Fibroblast of lung (primary cell): ENCODE data around the gene NMNAT2. TPM values are rescaled to one million over a fixed set of nuclear protein-coding genes. Genes with fewer than 3 reads are reported as not detected.

Source experiments
- DNase-seq, 2 donors: peaks; one replicate each; pipeline versions ENCODE4 v3.0.0 to v3.0.0-alpha.2; 2010; ENCODE audit warnings: low read depth in 2 of 2
- H2AFZ ChIP-seq: 2 replicates; pipeline ENCODE4 v1.5.1; 2012; ENCODE audit warnings: low read length, control low read depth, inconsistent platforms
- H3K27ac ChIP-seq: 2 replicates; pipeline ENCODE4 v1.5.1; 2011; ENCODE audit warnings: low read length, control low read depth; ENCODE audit not compliant: insufficient read depth
- H3K27me3 ChIP-seq: 2 replicates; pipeline ENCODE4 v1.5.1; 2011; ENCODE audit warnings: mild to moderate bottlenecking, low read length; ENCODE audit not compliant: control insufficient read depth, insufficient read depth
- H3K36me3 ChIP-seq: 2 replicates; pipeline ENCODE4 v1.5.1; 2011; ENCODE audit warnings: low read length; ENCODE audit not compliant: control insufficient read depth, insufficient read depth
- H3K4me1 ChIP-seq: 2 replicates; pipeline ENCODE4 v1.5.1; 2011; ENCODE audit warnings: low read length; ENCODE audit not compliant: control insufficient read depth, insufficient read depth; ENCODE audit errors: extremely low read depth
- H3K4me2 ChIP-seq: 2 replicates; pipeline ENCODE4 v1.5.1; 2011; ENCODE audit warnings: low read length, control low read depth; ENCODE audit not compliant: insufficient read depth; ENCODE audit errors: extremely low read depth
- H3K4me3 ChIP-seq, 4 experiments: fragments of 200-600 bp in 1 of 4; sonication (generic) in 1 of 4; replicated peaks in 1 of 4; 2 replicates each; pipeline ENCODE4 v1.5.1; 2011 to 2016; ENCODE audit warnings: low read length in 4 of 4, low read depth in 3 of 4, mild to moderate bottlenecking in 3 of 4, control low read depth in 2 of 4, inconsistent platforms in 1 of 4, mixed read lengths in 1 of 4; ENCODE audit not compliant: insufficient read depth in 1 of 4; ENCODE audit errors: control extremely low read depth in 1 of 4
- H3K79me2 ChIP-seq: 2 replicates; pipeline ENCODE4 v1.5.1; 2012; ENCODE audit warnings: mild to moderate bottlenecking, low read length, inconsistent platforms; ENCODE audit not compliant: control insufficient read depth, insufficient read depth
- H3K9ac ChIP-seq: 2 replicates; pipeline ENCODE4 v1.5.1; 2011; ENCODE audit warnings: mild to moderate bottlenecking, low read length, control low read depth; ENCODE audit not compliant: insufficient read depth
- H3K9me3 ChIP-seq: 2 replicates; pipeline ENCODE4 v1.5.1; 2012; ENCODE audit warnings: low read depth, low read length; ENCODE audit not compliant: control insufficient read depth, insufficient read depth
- H4K20me1 ChIP-seq: 2 replicates; pipeline ENCODE4 v1.5.1; 2011; ENCODE audit warnings: low read length; ENCODE audit not compliant: control insufficient read depth, insufficient read depth; ENCODE audit errors: extremely low read depth
- EZH2 ChIP-seq: IDR thresholded peaks from 2 replicates; pipeline ENCODE4 v1.5.1; 2012; ENCODE audit warnings: low read length, control low read depth, mild to moderate bottlenecking; ENCODE audit errors: missing control alignments
- polyA plus RNA-seq, 2 donors: library from polyadenylated mRNA; depleted of rRNA in 1 of 2; stranded (reverse) in 1 of 2; unstranded in 1 of 2; fragments of >200 nt; gene quantifications; 2 replicates each; pipeline ENCODE4 v1.2.1, GENCODE V29; 2011 to 2012; ENCODE audit warnings: missing spikeins in 1 of 2
- total RNA-seq: library from RNA; depleted of rRNA; stranded (reverse); fragments of >200 nt; gene quantifications from 2 replicates; pipeline ENCODE4 v1.2.1, GENCODE V29; 2014
- TF ChIP-seq, protein P1 (sequence below), 2 donors: IDR thresholded peaks in 1 of 2; conservative IDR thresholded peaks in 1 of 2; 1 replicate in 1 of 2; 2 replicates in 1 of 2; pipeline ENCODE4 v1.5.1; 2011 to 2012; ENCODE audit warnings: low read length in 2 of 2, control low read depth in 1 of 2, inconsistent platforms in 1 of 2, low read depth in 1 of 2, mild to moderate bottlenecking in 1 of 2

Gene NMNAT2
- total and polyA plus RNA-seq, 2 donors (not counting 1 experiment from before 2014, with no cell fraction given) = under 0.01 to 0.61 TPM

- no peak overlapping the region for H3K4me2 ChIP-seq
- H3K9me3 ChIP-seq = no peaks in the 10 kb centered on the region
- H3K27ac ChIP-seq = no peak overlapping the region
- TF ChIP-seq, protein P1, sequence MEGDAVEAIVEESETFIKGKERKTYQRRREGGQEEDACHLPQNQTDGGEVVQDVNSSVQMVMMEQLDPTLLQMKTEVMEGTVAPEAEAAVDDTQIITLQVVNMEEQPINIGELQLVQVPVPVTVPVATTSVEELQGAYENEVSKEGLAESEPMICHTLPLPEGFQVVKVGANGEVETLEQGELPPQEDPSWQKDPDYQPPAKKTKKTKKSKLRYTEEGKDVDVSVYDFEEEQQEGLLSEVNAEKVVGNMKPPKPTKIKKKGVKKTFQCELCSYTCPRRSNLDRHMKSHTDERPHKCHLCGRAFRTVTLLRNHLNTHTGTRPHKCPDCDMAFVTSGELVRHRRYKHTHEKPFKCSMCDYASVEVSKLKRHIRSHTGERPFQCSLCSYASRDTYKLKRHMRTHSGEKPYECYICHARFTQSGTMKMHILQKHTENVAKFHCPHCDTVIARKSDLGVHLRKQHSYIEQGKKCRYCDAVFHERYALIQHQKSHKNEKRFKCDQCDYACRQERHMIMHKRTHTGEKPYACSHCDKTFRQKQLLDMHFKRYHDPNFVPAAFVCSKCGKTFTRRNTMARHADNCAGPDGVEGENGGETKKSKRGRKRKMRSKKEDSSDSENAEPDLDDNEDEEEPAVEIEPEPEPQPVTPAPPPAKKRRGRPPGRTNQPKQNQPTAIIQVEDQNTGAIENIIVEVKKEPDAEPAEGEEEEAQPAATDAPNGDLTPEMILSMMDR (conservative IDR thresholded peaks at IDR 0.05 in 1 of 2, IDR thresholded peaks at IDR 0.05 in 1 of 2; ENCODE audit: low read depth in 1 of 2, low read length in 2 of 2) = no peak
- TF ChIP-seq EZH2 = no peak
- H3K9ac ChIP-seq = no peak overlapping the region
- DNase-seq = no peak
- H3K27me3 ChIP-seq = no peaks in the 10 kb centered on the region
- H3K4me3 ChIP-seq = no peak overlapping the region
- H3K79me2 ChIP-seq = no peaks in the 10 kb centered on the region
- H3K4me1 ChIP-seq = peaks cover 10% of the 10 kb centered on the region
- H3K36me3 ChIP-seq = no peaks in the 10 kb centered on the region
- H4K20me1 ChIP-seq = no peaks in the 10 kb centered on the region
- H2AFZ ChIP-seq = no peak overlapping the region
These were observed 186.6 kb downstream of the NMNAT2 start for GRCh38 chr1:183231545-183231944.

DNA sequence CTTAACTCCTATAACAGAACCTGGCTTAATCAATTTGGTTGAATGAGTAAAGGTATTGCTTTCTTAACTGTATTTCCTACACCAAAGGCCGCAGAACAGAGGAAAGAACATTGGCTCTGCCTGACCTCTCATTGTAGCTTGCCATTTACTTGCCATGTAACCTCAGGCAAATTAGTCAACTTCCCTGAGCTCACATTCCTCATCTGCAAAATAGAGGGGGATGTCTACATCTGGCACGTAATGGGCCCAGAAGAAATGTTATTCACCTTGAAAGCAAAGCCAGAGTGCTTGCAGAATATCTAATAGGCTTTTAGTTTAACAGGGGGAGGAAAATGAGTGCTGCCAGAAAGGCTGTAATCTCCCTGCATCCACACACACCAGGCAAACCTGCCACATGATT is 187.8 kb downstream of the NMNAT2 start:
- no peaks in the 10 kb centered on the region for H3K9me3 ChIP-seq
- H2AFZ ChIP-seq = no peak overlapping the region
- no peak overlapping the region for H3K27ac ChIP-seq
- peaks cover 8% of the 10 kb centered on the region for H3K4me1 ChIP-seq
- DNase-seq = peak in 1 of 2 donors; percentile 61
- H3K4me3 ChIP-seq = no peak overlapping the region
- H3K4me2 ChIP-seq = no peak overlapping the region
- no peaks in the 10 kb centered on the region for H3K27me3 ChIP-seq
- H3K79me2 ChIP-seq = no peaks in the 10 kb centered on the region
- no peak overlapping the region for H3K9ac ChIP-seq
- H4K20me1 ChIP-seq = no peaks in the 10 kb centered on the region
- no peak for TF ChIP-seq EZH2
- TF ChIP-seq, protein P1 (conservative IDR thresholded peaks at IDR 0.05 in 1 of 2, IDR thresholded peaks at IDR 0.05 in 1 of 2; ENCODE audit: low read depth in 1 of 2, low read length in 2 of 2) = no peak
- H3K36me3 ChIP-seq = no peaks in the 10 kb centered on the region

DNA sequence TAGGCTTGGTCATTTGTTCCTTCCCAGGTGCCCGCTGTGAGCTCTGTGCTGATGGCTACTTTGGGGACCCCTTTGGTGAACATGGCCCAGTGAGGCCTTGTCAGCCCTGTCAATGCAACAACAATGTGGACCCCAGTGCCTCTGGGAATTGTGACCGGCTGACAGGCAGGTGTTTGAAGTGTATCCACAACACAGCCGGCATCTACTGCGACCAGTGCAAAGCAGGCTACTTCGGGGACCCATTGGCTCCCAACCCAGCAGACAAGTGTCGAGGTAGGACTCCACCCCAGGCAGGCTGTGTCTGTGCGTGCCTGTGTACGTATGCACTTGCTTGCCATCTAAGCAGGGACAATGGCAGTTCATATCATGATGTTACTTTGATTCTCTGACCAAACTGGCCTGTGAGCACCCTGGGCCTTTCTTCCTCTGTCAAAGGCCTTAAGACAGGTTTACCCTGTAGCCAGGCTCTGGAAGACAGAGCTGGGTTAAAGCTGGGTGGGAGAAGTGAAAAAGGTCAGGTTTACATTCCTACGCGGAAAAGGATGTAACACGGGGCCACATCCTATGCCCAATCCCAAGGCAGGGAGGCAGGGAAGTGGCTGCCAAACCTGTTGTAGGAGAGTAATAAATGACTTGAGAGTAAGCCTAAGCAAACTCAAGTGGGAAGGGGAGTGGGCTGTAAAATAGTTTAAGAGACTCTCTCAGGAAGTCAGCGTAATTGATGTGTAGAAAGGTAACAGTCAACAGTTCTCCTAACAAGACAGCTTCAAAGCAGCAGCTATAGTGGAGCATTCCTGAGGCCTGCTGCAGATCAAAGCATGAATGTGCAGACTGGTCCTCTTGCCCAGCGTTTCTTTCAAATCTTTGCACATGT is 189.6 kb downstream of the NMNAT2 start:
- no peak overlapping the region for H3K4me3 ChIP-seq
- no peak overlapping the region for H2AFZ ChIP-seq
- no peaks in the 10 kb centered on the region for H3K36me3 ChIP-seq
- no peak for TF ChIP-seq EZH2
- TF ChIP-seq, protein P1 (conservative IDR thresholded peaks at IDR 0.05 in 1 of 2, IDR thresholded peaks at IDR 0.05 in 1 of 2; ENCODE audit: low read depth in 1 of 2, low read length in 2 of 2) = no peak
- no peak for DNase-seq
- no peaks in the 10 kb centered on the region for H3K4me1 ChIP-seq
- no peak overlapping the region for H3K4me2 ChIP-seq
- H3K79me2 ChIP-seq = no peaks in the 10 kb centered on the region
- no peak overlapping the region for H3K27ac ChIP-seq
- no peaks in the 10 kb centered on the region for H3K27me3 ChIP-seq
- no peaks in the 10 kb centered on the region for H3K9me3 ChIP-seq
- H4K20me1 ChIP-seq = no peaks in the 10 kb centered on the region
- H3K9ac ChIP-seq = no peak overlapping the region
